Peyer's patch (tissue), 4 donors: ENCODE data around the gene FAM120A.
A peak's percentile ranks its signal among the peaks of the same experiment; 100 is the strongest.

Source experiments
- CTCF ChIP-seq, 6 experiments: fragments of 450-650 bp in 4 of 6; fragments of 200-600 bp in 2 of 6; sonication (generic) in 1 of 6; IDR thresholded peaks; one replicate each; pipeline ENCODE4 v1.5.1; 2017 to 2019; ENCODE audit warnings: antibody characterized with exemption in 6 of 6, mild to moderate bottlenecking in 3 of 6, moderate library complexity in 1 of 6
- POLR2A ChIP-seq, 2 donors: fragments of 450-650 bp; IDR thresholded peaks; one replicate each; pipeline ENCODE4 v1.5.1; 2017; ENCODE audit warnings: antibody characterized with exemption in 2 of 2, mild to moderate bottlenecking in 2 of 2, moderate library complexity in 2 of 2

- TF ChIP-seq POLR2A (IDR thresholded peaks at IDR 0.05) = no peak
- TF ChIP-seq CTCF (IDR thresholded peaks at IDR 0.05) = peak in 4 of 6 experiments; percentile 5 to 43 (median 28)
Measured at GRCh38 chr9:93427655-93428379, 23.7 kb upstream of the FAM120A start.
